Measurements from ENCODE around the gene TCOF1.

The TCOF1 gene

DNA sequence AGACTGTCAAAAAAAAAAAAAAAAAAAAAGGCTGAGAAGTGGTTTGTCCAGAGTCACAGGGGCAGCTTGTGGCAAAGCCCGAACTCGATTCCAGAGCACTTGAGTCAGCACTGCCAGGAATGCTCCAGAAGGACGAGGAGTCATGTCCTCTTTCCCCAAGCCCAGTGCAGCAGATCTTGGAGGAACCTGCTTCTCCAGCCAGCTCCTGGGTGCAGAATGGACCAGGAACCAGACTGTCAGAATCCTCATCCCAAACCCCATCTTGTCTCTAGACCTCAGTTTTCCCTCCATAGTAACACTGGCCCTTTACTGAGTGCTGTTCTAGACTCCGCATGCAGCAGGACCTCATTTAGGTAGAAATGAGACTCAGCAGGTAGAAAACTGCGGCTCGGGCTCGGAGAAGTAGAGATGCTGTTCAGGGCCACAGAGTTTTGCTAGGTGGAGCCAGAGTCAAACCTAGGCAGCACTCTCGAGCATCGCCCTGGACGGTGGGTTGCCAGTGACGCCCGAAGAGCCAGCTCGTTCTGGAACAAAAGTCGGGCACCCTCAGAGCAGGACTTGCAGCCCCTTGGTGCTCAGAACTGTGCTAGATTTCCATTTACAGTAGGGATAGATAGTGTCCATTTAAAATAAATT is 39.8 kb downstream of the TCOF1 start:
- Histone ChIP-seq H3K27ac (ENCODE audit: low read depth, low read length) (no peak overlapping the region), H3K9me3 (ENCODE audit: low read length) (no peaks in the 10 kb centered on the region), H3K4me3 (ENCODE audit: low read depth in 1 of 2, low read length in 2 of 2) (no peak overlapping the region), H3K9ac (ENCODE audit: low read length) (no peak overlapping the region), H3K36me3 (ENCODE audit: insufficient read depth, low read length) (peaks cover 75% of the 10 kb centered on the region), H3K27me3 (ENCODE audit: control insufficient read depth in 1 of 2, insufficient read depth in 2 of 2, low read length in 2 of 2) (no peaks in the 10 kb centered on the region), H3K4me1 (ENCODE audit: insufficient read depth, low read length) (no peaks in the 10 kb centered on the region)

DNA sequence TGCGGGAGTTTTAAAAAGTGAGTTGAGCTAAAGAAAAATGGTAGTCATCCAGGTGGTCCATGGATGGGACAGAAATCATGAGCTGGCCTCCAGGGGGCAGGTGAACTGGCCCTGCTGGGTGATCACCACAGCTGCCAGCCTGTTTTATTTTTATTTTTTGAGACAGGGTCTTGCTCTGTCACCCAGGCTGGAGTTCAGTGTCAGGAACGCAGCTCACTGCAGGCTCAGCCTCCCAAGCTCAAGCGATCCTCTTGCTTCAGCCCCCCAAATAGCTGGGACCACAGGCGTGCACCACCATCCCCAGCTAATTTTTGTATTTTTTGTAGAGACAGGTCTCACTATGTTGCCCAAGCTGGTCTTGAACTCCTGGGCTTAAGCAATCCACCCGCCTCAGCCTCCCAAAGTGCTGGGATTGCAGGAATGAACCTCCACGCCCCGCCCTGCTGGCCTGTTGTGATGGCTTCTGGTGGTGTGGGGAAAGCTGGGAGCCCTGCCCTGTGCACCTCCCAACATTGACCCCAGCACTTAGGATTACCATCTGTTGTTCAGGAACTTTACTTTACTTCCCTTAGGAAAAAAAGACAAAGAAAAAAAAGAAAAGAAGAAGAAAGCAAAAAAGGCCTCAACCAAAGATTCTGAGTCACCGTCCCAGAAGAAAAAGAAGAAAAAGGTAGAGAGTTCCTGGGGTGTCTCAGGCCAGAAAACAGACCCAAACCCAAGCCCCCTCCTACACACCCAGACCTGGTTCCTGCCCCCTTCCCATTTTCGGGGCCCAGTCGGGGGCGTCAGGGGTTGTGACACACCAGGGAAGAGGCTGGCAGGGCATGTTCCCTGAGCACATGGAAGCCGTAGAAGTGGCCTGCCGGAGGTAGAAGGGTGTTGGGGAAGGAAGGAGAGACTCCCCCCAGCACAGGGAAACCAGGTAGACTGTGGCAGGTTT is 40.6 kb downstream of the TCOF1 start:
- Histone ChIP-seq H3K4me1 (ENCODE audit: insufficient read depth, low read length) (no peaks in the 10 kb centered on the region), H3K9ac (ENCODE audit: low read length) (no peak overlapping the region), H3K27ac (ENCODE audit: low read depth, low read length) (no peak overlapping the region), H3K36me3 (ENCODE audit: insufficient read depth, low read length) (peaks cover 68% of the 10 kb centered on the region), H3K9me3 (ENCODE audit: low read length) (no peaks in the 10 kb centered on the region), H3K4me3 (ENCODE audit: low read depth in 1 of 2, low read length in 2 of 2) (no peak overlapping the region), H3K27me3 (ENCODE audit: control insufficient read depth in 1 of 2, insufficient read depth in 2 of 2, low read length in 2 of 2) (no peaks in the 10 kb centered on the region)

DNA sequence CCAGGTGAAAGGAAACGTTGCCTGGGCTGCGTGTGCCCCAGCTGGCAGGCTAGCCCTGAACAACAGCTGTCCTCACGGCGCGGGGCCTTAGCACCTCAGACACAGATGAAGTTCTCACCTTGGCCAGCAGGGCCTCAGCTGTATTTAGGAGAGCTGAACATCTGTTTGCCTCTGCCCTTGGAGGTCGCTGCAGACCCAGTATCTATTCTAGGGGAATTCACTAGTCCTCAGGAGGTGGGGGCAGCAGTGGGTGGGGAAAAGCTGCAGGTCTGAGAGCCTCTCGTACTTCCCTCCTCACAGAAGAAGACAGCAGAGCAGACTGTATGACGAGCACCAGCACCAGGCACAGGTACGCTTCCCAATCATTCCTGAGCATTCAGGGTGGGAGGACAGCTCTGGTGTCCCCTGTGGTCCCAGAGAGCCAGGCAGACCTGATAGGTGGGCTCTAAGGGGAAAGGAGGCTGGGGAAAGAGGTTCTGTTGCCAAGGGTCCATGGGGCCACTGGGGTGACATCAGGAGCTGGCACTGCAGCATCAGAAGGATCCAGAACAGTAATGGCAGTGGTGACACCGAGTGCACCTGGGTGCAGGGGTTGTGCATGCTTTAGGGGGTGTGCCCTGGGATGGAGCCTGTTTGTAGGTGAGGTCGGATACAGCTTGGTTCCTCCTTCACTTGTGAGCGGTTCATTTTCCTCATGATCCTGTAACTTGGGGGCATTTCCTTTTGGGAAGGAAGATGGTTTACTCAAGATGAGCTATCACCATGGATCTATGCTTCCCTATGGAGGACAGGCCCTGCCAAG is 41.4 kb downstream of the TCOF1 start:
- H3K9ac ChIP-seq (ENCODE audit: low read length): no peak overlapping the region
- H3K36me3 ChIP-seq (ENCODE audit: insufficient read depth, low read length): peaks cover 59% of the 10 kb centered on the region
- H3K4me1 ChIP-seq (ENCODE audit: insufficient read depth, low read length): no peaks in the 10 kb centered on the region
- H3K27ac ChIP-seq (ENCODE audit: low read depth, low read length): no peak overlapping the region
- no peaks in the 10 kb centered on the region for H3K27me3 ChIP-seq (ENCODE audit: control insufficient read depth in 1 of 2, insufficient read depth in 2 of 2, low read length in 2 of 2)
- H3K4me3 ChIP-seq (ENCODE audit: low read depth in 1 of 2, low read length in 2 of 2): no peak overlapping the region
- H3K9me3 ChIP-seq (ENCODE audit: low read length): no peaks in the 10 kb centered on the region

DNA sequence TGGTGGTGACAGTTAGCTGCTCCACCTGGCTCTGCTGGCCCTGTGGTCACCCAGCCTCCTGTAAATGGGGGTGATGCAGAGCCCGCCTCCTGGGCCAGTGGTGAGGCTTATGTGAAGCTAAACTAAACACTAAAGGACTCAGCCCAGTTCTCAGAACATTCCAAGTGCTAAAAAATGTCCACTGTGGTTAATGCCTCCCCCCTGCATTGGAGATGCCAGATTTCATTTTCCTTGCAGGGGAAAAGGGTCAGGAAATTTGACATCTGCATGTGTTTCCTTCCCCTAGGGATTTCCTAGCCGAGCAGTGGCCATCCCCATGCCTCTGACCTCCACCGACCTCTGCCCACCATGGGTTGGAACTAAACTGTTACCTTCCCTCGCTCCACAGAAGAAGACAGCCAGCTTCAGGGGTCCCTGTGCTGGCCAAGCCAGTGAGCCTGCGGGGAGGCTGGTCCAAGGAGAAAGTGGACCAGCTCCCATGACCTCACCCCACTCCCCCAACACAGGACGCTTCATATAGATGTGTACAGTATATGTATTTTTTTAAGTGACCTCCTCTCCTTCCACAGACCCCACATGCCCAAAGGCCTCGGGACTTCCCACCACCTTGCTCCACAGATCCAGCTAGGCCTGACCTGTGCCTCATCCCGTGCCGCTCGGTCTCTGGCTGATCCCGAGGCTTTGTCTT is 42.2 kb downstream of the TCOF1 start:
- H3K9ac ChIP-seq (ENCODE audit: low read length): no peak overlapping the region
- H3K9me3 ChIP-seq (ENCODE audit: low read length): no peaks in the 10 kb centered on the region
- no peaks in the 10 kb centered on the region for H3K4me1 ChIP-seq (ENCODE audit: insufficient read depth, low read length)
- peaks cover 57% of the 10 kb centered on the region for H3K36me3 ChIP-seq (ENCODE audit: insufficient read depth, low read length)
- H3K27me3 ChIP-seq (ENCODE audit: control insufficient read depth in 1 of 2, insufficient read depth in 2 of 2, low read length in 2 of 2): no peaks in the 10 kb centered on the region
- H3K27ac ChIP-seq (ENCODE audit: low read depth, low read length): no peak overlapping the region
- H3K4me3 ChIP-seq (ENCODE audit: low read depth in 1 of 2, low read length in 2 of 2): no peak overlapping the region

DNA sequence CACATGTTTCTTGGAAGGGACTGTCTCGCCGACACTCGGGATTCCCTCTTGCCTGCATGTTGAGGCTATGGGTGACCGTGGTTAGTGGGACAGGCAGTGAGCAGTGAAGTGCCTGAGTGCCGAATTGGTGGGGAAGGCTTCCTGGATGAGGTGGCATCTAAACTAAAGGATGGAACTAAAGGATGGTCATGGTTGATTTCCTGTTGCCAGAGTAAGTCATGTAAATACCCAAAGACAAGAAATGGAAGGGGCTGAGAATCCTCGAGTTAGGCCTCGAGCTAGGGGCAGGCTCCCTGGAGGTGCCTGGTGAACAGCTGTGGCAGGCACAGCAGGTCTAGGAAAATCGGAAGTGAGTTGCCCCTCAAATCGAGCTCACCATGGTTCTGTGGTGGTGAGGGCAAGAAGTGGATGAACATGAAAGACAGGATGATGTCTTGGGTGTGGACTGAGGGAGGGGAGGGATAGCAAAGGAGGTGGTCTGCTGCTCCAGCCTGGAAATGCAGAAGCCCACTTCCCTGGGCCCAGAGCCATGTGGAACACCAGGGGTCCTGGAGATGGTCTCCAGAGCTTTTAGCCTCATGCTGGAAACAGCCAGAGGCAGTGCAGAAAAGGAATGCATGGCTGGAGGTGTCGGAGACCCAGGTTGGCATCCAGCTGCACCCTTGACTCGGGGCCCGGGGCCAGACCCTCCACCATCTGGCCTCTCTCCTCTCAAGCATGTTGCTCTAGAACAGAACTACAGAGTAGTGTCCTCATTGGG is 43.0 kb downstream of the TCOF1 start:
- Histone ChIP-seq H3K4me1 (ENCODE audit: insufficient read depth, low read length) (no peaks in the 10 kb centered on the region), H3K36me3 (ENCODE audit: insufficient read depth, low read length) (peaks cover 52% of the 10 kb centered on the region), H3K9ac (ENCODE audit: low read length) (no peak overlapping the region), H3K27me3 (ENCODE audit: control insufficient read depth in 1 of 2, insufficient read depth in 2 of 2, low read length in 2 of 2) (no peaks in the 10 kb centered on the region), H3K4me3 (ENCODE audit: low read depth in 1 of 2, low read length in 2 of 2) (no peak overlapping the region), H3K9me3 (ENCODE audit: low read length) (no peaks in the 10 kb centered on the region), H3K27ac (ENCODE audit: low read depth, low read length) (no peak overlapping the region)

DNA sequence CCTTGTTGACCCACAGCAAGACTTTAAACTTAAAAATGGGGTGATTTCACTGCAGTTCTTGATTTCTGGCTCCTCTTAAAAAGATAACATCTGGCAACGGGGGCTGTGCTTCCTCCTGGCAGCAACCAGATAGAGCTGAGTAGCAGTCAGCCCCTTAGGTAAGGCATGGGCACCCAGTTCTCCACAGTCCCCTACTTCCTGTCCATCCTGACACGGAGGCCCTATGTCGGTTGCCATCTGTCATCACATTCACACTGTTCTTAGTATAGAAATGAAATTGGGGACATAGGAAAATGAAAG is 43.5 kb downstream of the TCOF1 start:
- no peaks in the 10 kb centered on the region for H3K9me3 ChIP-seq (ENCODE audit: low read length)
- H3K4me3 ChIP-seq (ENCODE audit: low read depth in 1 of 2, low read length in 2 of 2): no peak overlapping the region
- no peak overlapping the region for H3K27ac ChIP-seq (ENCODE audit: low read depth, low read length)
- no peaks in the 10 kb centered on the region for H3K27me3 ChIP-seq (ENCODE audit: control insufficient read depth in 1 of 2, insufficient read depth in 2 of 2, low read length in 2 of 2)
- H3K36me3 ChIP-seq (ENCODE audit: insufficient read depth, low read length): peaks cover 48% of the 10 kb centered on the region
- H3K4me1 ChIP-seq (ENCODE audit: insufficient read depth, low read length): no peaks in the 10 kb centered on the region
- H3K9ac ChIP-seq (ENCODE audit: low read length): no peak overlapping the region

DNA sequence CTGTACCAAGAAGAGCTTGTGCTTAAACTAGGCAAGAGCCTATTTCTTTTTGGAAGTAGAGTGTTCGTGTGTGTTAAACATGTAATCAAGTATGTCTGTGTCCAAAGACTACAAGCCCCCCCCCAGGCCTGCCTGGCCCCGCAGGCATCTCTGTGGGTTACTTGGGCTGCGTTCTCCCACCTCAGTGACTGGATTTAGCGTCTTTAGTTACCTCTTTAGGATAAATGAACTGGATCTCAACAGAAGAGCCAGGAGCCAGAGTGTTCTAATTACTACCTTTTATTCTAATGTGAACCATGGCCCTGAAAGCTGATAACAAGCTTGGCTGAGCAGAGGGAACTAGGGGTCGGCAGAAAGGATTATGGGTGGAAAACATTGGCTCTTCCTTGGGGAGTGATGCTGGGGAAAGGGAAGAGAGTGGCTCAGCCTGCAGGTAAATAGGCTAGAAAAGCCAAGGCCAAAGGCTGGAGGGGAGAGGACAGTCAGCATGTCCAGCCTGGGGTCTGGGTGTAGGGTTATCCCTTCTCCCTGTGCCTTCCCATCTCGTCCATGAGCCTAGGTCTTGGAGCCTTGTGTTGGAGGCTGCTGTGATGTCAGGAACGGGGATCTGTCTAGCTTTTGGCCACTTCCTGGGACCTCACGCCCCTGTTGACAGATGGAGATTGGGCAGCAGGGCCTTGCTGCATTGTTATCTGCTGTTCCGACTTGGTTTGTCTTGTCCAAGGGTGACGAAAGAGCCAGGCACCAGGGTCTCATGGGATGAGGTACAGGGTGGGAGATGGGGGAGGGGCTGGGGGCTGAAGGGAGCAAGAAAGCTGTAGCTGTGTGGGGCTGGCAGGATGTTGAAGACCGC is 44.1 kb downstream of the TCOF1 start:
- no peaks in the 10 kb centered on the region for H3K9me3 ChIP-seq (ENCODE audit: low read length)
- H3K36me3 ChIP-seq (ENCODE audit: insufficient read depth, low read length): peaks cover 47% of the 10 kb centered on the region
- no peaks in the 10 kb centered on the region for H3K4me1 ChIP-seq (ENCODE audit: insufficient read depth, low read length)
- no peak overlapping the region for H3K4me3 ChIP-seq (ENCODE audit: low read depth in 1 of 2, low read length in 2 of 2)
- H3K9ac ChIP-seq (ENCODE audit: low read length): no peak overlapping the region
- H3K27ac ChIP-seq (ENCODE audit: low read depth, low read length): no peak overlapping the region
- H3K27me3 ChIP-seq (ENCODE audit: control insufficient read depth in 1 of 2, insufficient read depth in 2 of 2, low read length in 2 of 2): no peaks in the 10 kb centered on the region

DNA sequence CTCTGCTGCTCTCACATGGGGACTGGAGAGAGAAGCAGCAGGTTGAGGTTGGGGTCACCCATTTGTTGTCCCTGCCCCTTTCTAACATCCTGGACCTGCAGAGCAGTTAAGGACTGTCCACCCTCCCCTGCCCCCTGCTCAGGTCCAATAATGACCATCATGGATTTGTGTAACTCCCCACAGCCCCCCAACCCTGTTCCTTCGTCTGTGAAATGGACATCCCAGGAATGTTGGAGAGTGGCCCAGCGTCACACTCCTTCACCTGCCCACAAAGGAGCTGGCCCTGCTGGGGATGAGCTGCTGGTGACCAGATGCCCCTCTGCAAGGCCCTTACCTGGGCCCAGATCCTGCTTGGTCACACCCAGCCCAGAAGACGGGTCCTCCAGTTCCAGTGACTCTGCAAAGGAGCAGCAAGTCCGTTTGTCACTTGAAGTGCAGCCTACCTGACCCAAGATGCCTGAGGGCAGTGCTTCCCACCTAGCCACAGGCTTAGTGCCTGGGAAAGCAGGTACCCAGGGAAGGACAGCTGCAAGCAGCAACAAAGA is 44.8 kb downstream of the TCOF1 start:
- H3K9ac ChIP-seq (ENCODE audit: low read length): no peak overlapping the region
- no peaks in the 10 kb centered on the region for H3K27me3 ChIP-seq (ENCODE audit: control insufficient read depth in 1 of 2, insufficient read depth in 2 of 2, low read length in 2 of 2)
- H3K27ac ChIP-seq (ENCODE audit: low read depth, low read length): no peak overlapping the region
- no peaks in the 10 kb centered on the region for H3K4me1 ChIP-seq (ENCODE audit: insufficient read depth, low read length)
- H3K9me3 ChIP-seq (ENCODE audit: low read length): no peaks in the 10 kb centered on the region
- peaks cover 43% of the 10 kb centered on the region for H3K36me3 ChIP-seq (ENCODE audit: insufficient read depth, low read length)
- H3K4me3 ChIP-seq (ENCODE audit: low read depth in 1 of 2, low read length in 2 of 2): no peak overlapping the region

DNA sequence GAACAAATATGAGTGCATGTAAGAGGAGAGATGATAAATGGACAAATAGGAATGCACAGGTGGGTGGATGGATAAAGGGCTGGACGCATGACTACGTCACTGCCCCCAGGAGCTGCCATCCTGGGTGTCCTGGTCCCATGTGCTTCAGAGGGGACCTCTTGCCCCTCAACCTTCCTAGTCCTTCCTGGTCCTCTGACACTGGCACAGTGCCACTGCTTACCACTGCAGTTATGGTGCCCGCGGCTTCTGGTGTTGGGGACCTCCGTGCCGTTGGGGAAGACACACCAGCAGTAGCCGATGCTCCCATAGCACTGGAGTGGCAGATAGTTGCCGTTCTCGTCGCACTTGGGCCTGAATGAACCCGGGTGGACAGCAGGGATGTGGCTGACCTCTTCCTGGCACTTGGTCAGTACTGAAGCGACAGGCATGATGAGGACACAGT is 45.4 kb downstream of the TCOF1 start:
- Histone ChIP-seq H3K9ac (ENCODE audit: low read length) (no peak overlapping the region), H3K4me1 (ENCODE audit: insufficient read depth, low read length) (no peaks in the 10 kb centered on the region), H3K9me3 (ENCODE audit: low read length) (no peaks in the 10 kb centered on the region), H3K36me3 (ENCODE audit: insufficient read depth, low read length) (peaks cover 38% of the 10 kb centered on the region), H3K4me3 (ENCODE audit: low read depth in 1 of 2, low read length in 2 of 2) (no peak overlapping the region), H3K27me3 (ENCODE audit: control insufficient read depth in 1 of 2, insufficient read depth in 2 of 2, low read length in 2 of 2) (no peaks in the 10 kb centered on the region), H3K27ac (ENCODE audit: low read depth, low read length) (no peak overlapping the region)

DNA sequence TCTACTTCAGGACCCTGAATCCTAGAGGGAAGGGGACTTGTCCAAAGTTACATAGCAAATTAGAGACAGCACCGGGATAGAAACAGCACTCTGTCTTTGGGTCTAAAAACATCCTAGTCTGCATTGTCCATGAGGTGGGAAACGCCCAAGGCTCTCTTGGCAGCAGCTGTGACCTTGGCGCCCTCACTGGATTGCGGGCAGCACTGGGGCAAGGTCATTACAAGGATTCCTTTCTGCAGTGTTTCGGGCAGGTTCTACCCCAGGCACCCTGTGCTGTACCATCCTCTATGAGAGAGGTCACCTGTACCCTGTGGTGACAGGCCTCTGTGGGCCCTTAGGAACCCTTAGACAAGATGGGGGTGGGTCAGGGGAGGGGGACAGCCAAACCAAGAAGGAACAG is 46.6 kb downstream of the TCOF1 start:
- Histone ChIP-seq H3K4me1 (ENCODE audit: insufficient read depth, low read length) (no peaks in the 10 kb centered on the region), H3K9me3 (ENCODE audit: low read length) (no peaks in the 10 kb centered on the region), H3K36me3 (ENCODE audit: insufficient read depth, low read length) (peaks cover 33% of the 10 kb centered on the region), H3K9ac (ENCODE audit: low read length) (no peak overlapping the region), H3K4me3 (ENCODE audit: low read depth in 1 of 2, low read length in 2 of 2) (no peak overlapping the region), H3K27ac (ENCODE audit: low read depth, low read length) (no peak overlapping the region), H3K27me3 (ENCODE audit: control insufficient read depth in 1 of 2, insufficient read depth in 2 of 2, low read length in 2 of 2) (no peaks in the 10 kb centered on the region)
